ENCODE results near the gene PPL. TPM values are rescaled to one million over a fixed set of nuclear protein-coding genes. Genes with fewer than 3 reads are reported as not detected.
A peak's percentile ranks its signal among the peaks of the same experiment; 100 is the strongest.
"Not testable (repeated sequence)": the region's sequence is repeated elsewhere in the genome, so short reads cannot be mapped to it uniquely, and the experiment has no call there.

Gene PPL
- polyA plus RNA-seq, 4 donors = 27.8 to 34.6 (median 28.7) TPM

- no peak for DNase-seq (ENCODE audit: low read depth in 4 of 4, low spot score in 3 of 4)
Observed at GRCh38 chr16:4958510-4959438, 21.8 kb upstream of the PPL start.

- DNase-seq (ENCODE audit: low read depth in 4 of 4, low spot score in 3 of 4) = peak; percentile 86 to 93 (median 93)
Observed at GRCh38 chr16:4957720-4958509, 21.0 kb upstream of the PPL start, which contains the start of gene SEC14L5. SEC14L5 (plus strand) TSS chr16:4958330; CDS start chr16:4959324, 994 bp downstream.

GRCh38 chr16:4957420-4957719 is 20.4 kb upstream of the PPL start:
- no peak for DNase-seq (ENCODE audit: low read depth in 4 of 4, low spot score in 3 of 4)

GRCh38 chr16:4954714-4955113 is 17.8 kb upstream of the PPL start:
- DNase-seq (ENCODE audit: low read depth in 4 of 4, low spot score in 3 of 4) = no peak

GRCh38 chr16:4951583-4951982 is 14.6 kb upstream of the PPL start:
- DNase-seq (ENCODE audit: low read depth in 4 of 4, low spot score in 3 of 4) = not testable (repeated sequence)

- DNase-seq (ENCODE audit: low read depth in 4 of 4, low spot score in 3 of 4) = no peak
Observed at GRCh38 chr16:4949986-4950385, 13.0 kb upstream of the PPL start.

GRCh38 chr16:4948903-4949766 is 12.2 kb upstream of the PPL start:
- DNase-seq (ENCODE audit: low read depth in 4 of 4, low spot score in 3 of 4) = no peak

- DNase-seq (ENCODE audit: low read depth in 4 of 4, low spot score in 3 of 4) = no peak
Observed at GRCh38 chr16:4947722-4948503, 11.0 kb upstream of the PPL start.

- no peak for DNase-seq (ENCODE audit: low read depth in 4 of 4, low spot score in 3 of 4)
Observed at GRCh38 chr16:4946917-4947316, 10.0 kb upstream of the PPL start.

GRCh38 chr16:4945560-4946502 is 8.9 kb upstream of the PPL start:
- no peak for DNase-seq (ENCODE audit: low read depth in 4 of 4, low spot score in 3 of 4)

- peak in 1 of 4 donors; percentile 61 for DNase-seq (ENCODE audit: low read depth in 4 of 4, low spot score in 3 of 4)
Observed at GRCh38 chr16:4944333-4945281, 7.7 kb upstream of the PPL start.

- DNase-seq (ENCODE audit: low read depth in 4 of 4, low spot score in 3 of 4) = no peak
Observed at GRCh38 chr16:4942481-4942880, 5.5 kb upstream of the PPL start.

GRCh38 chr16:4940719-4941118 is 3.8 kb upstream of the PPL start:
- no peak for DNase-seq (ENCODE audit: low read depth in 4 of 4, low spot score in 3 of 4)

- DNase-seq (ENCODE audit: low read depth in 4 of 4, low spot score in 3 of 4) = no peak
Observed at GRCh38 chr16:4938683-4939030, 1.7 kb upstream of the PPL start.

- no peak for DNase-seq (ENCODE audit: low read depth in 4 of 4, low spot score in 3 of 4)
Observed at GRCh38 chr16:4937782-4938682, 1.1 kb upstream of the PPL start.

GRCh38 chr16:4936181-4936990 is 562 bp downstream of the PPL start:
- no peak for DNase-seq (ENCODE audit: low read depth in 4 of 4, low spot score in 3 of 4)

Measured in right renal pelvis (tissue), 4 donors.